Loucy (cell line): ENCODE measurements around the gene CIROP.

ENCODE experiments used
- CTCF ChIP-seq: fragments of 200-600 bp; sonication (generic); conservative IDR thresholded peaks from 2 replicates; pipeline ENCODE4 v1.5.1; 2014; ENCODE audit warnings: mild to moderate bottlenecking, antibody characterized with exemption, low read length
- EZH2phosphoT487 ChIP-seq: fragments of 200-600 bp; IDR thresholded peaks from 2 replicates; pipeline ENCODE4 v1.6.1; 2018; ENCODE audit warnings: antibody characterized with exemption, mild to moderate bottlenecking, moderate library complexity, borderline replicate concordance

GRCh38 chr14:23070262-23071129 lies 34.3 kb downstream of the CIROP start:
- TF ChIP-seq CTCF, result no peak
- no peak for TF ChIP-seq EZH2phosphoT487
